Measurements from ENCODE around the gene MYCBP2.
"Not testable (repeated sequence)": the region's sequence is repeated elsewhere in the genome, so short reads cannot be mapped to it uniquely, and the experiment has no call there.

MYCBP2 gene

GRCh38 chr13:77338329-77338728 is 11.4 kb upstream of the MYCBP2 start:
- DNase-seq (ENCODE audit: low spot score) = no peak

GRCh38 chr13:77337159-77337558 is 10.3 kb upstream of the MYCBP2 start:
- DNase-seq (ENCODE audit: low spot score) = no peak

- no peak for DNase-seq (ENCODE audit: low spot score)
Observed at GRCh38 chr13:77335543-77335942, 8.6 kb upstream of the MYCBP2 start.

GRCh38 chr13:77333594-77333993 is 6.7 kb upstream of the MYCBP2 start:
- DNase-seq (ENCODE audit: low spot score) = no peak

GRCh38 chr13:77331421-77331820 is 4.5 kb upstream of the MYCBP2 start:
- DNase-seq (ENCODE audit: low spot score) = no peak

- DNase-seq (ENCODE audit: low spot score) = peak; percentile 56
Observed at GRCh38 chr13:77329911-77330584, 3.2 kb upstream of the MYCBP2 start.

- peak; percentile 98 for DNase-seq (ENCODE audit: low spot score)
Observed at GRCh38 chr13:77329133-77329910, 2.4 kb upstream of the MYCBP2 start.

GRCh38 chr13:77328819-77329132 is 1.9 kb upstream of the MYCBP2 start:
- no peak for DNase-seq (ENCODE audit: low spot score)

- DNase-seq (ENCODE audit: low spot score) = peak; percentile 14
Observed at GRCh38 chr13:77325371-77325980, 1.4 kb downstream of the MYCBP2 start.

DNA sequence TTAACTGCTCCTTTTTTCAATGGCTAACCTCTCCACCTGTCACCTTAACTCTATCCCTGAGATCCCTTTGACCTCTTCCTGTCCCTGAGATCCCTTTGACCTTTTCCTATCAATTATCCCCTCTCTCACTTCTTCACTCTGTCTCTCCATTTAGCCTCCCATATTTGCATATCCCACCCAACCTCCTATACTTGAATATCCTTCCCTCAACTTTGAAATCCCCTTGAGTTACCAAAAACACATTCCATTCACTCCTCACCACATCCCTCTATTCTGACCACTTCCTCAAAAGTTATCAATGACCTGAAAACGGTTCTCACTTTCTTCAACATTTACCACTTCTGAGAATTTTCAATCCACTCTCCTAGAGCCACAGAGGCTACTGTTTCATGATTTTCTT is 3.0 kb downstream of the MYCBP2 start:
- no peak for DNase-seq (ENCODE audit: low spot score)

DNA sequence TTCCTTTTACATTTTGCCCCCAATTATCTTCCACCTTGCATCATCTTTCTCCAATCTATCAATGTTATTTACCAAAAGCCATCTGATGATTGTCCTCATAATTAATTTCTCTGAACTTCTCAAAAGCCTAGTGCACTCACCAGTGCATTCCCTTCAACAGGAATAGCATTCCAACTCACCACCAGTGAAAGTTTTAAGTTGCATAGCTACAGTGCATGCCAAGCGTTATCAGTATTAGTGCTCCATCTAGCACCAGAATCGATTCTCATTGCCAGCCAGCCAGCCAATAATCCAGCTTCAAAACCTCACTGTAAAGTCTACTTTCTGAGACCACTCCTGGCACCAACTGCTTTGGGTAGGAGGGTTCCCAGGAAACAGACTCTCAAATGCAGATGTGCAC is 7.4 kb downstream of the MYCBP2 start:
- no peak for DNase-seq (ENCODE audit: low spot score)

GRCh38 chr13:77318741-77319140 is 8.2 kb downstream of the MYCBP2 start:
- DNase-seq (ENCODE audit: low spot score) = no peak

DNA sequence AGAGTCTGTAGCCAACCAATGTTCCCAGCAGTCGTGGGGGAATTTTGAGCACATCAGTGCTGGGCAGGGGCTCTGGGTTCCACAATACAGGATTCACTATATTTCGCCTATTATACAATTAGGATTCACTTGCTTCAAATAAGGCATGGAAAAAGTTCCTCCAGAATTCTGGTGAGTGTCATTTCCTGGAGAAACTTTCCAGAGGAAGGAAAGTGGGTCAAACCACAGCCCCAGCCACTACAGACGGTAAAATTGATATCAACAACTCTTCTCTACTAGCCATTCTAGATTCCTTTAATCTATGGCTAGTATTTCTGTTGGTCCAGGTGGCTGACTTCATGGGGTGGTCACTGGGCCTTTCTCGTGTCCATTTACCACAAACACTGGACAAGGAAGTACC is 10.5 kb downstream of the MYCBP2 start:
- DNase-seq (ENCODE audit: low spot score) = no peak

- not testable (repeated sequence) for DNase-seq (ENCODE audit: low spot score)
Observed at GRCh38 chr13:77315509-77315908, 11.4 kb downstream of the MYCBP2 start.

- no peak for DNase-seq (ENCODE audit: low spot score)
Observed at GRCh38 chr13:77313923-77314322, 13.0 kb downstream of the MYCBP2 start.

- DNase-seq (ENCODE audit: low spot score) = no peak
Observed at GRCh38 chr13:77312311-77312710, 14.6 kb downstream of the MYCBP2 start.

GRCh38 chr13:77310579-77311279 is 16.2 kb downstream of the MYCBP2 start:
- no peak for DNase-seq (ENCODE audit: low spot score)

DNA sequence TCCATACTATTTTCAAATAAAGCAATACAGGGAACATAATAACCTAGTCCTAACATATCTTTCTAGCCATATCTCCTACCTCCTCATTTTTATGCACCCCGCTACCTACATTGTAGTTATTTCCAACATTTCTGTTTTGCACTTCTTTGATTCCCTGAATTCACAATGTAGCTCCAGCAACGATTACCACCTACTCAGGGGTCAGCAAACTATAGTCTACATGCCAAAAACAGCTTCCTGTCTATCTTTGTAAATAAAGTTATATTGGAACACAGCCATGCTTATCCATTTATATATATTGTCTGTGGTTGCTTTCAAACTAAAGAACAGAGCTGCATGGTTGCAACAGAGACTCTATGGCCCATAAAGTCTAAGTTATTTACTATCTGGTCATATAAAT is 16.7 kb downstream of the MYCBP2 start:
- DNase-seq (ENCODE audit: low spot score) = no peak

GRCh38 chr13:77309254-77309653 is 17.6 kb downstream of the MYCBP2 start:
- no peak for DNase-seq (ENCODE audit: low spot score)

DNA sequence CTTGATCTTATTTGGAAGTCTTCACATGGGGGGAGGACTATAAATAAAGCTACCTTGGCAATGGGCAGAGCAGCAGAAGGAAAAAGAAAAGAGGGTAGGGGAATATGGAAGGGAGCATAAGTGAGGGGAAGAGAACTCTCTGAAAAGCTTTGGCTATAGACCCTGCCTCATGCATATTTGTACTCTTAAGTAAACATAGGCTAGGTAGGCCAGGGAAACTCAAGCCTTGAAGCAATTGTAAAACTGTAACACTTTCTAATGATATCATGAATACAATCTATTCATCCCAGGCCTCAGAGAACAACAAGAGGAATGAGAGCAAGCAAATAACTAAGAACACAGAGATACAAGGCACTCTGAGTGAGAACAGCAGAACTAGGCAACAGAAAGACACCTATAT is 20.4 kb downstream of the MYCBP2 start:
- no peak for DNase-seq (ENCODE audit: low spot score)

DNA sequence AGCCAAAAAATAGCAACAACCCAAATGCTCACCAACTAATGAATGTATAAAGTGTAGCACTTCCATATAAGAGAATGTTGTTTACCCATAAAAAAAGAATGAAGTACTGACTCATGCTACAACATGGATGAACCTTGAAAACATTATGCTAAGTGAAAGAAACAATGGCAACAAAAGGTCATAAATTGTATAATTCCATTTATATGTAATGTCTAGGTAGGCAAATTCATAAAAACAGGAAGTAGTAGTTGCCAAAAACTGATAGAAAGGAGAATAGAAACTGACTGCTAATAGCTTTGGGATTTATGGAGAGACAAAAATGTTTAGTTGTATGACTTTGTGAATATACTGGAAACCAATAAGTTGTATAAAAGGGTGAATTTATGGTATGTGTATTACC is 21.6 kb downstream of the MYCBP2 start:
- DNase-seq (ENCODE audit: low spot score) = no peak

DNA sequence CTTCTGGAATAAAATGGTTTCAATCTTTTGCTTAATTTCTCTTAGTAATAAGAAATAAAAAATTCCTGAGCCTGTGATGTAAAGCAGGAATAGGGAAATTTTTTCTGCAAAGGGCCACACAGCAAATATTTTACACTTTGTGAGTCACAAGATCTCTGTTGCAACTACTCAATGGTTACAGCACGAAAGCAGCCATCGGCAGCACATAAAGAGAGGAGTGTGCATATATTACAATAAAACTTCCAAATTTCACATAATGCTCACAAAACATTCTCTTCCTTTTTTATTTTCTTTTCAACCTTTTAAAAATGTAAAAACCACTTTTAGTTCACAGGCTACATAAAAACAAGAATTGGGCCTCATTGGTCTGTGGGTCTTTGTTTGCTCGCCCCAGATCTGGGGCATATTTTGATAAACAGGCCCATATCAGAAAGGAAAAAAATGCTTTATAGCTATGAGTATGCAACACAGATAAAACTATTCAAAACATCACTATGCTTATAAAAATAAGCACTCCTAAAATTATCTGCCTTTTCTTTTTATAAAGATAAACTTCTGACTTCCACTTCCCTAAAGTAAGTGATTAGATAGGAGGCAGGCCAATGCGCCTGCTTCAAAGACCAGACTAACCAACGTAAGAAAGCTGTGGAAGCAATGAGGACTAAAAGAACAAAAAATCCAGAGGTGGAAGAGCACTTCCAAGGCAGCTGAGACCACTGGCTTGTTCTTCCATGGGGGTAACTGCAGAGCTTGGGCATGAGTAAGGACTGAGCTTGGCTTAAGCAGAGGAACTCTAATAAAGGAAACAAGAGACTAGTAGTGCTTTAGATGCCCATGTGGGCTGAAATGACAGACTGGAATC is 26.5 kb downstream of the MYCBP2 start:
- no peak for DNase-seq (ENCODE audit: low spot score)

Measured in SW480 (cell line).